ENCODE results near the gene TRPM7. TPM values are rescaled to one million over a fixed set of nuclear protein-coding genes. Genes with fewer than 3 reads are reported as not detected.

TRPM7 gene
- polyA plus RNA-seq (14.4 to 25.4 TPM (median 19.6 TPM) in 3 replicates), polyA minus RNA-seq (2.6 to 56.2 TPM (median 27.1 TPM) in 3 replicates)
- polyA plus RNA-seq (2011; ENCODE audit: low read depth) = 67.0 TPM
- polyA plus RNA-seq (2011; cell fraction: cytosol; rRNA removed) = 7.1 and 14.7 TPM in 2 replicates
- polyA plus RNA-seq (2011; cell fraction: nucleus; rRNA removed) = 28.7 and 41.4 TPM in 2 replicates
- 12.4 and 14.8 TPM in 2 replicates for polyA plus RNA-seq (2012; ENCODE audit: low replicate concordance)
- 16.1 TPM for polyA minus RNA-seq (2011; cell fraction: cytosol; rRNA and poly(A)+ RNA removed)
- 54.0 and 103 TPM in 2 replicates for polyA minus RNA-seq (2011; cell fraction: nucleus; rRNA and poly(A)+ RNA removed)

GRCh38 chr15:50686469-50687301 lies at the start of gene TRPM7:
TSS of gene TRPM7 (minus strand) at chr15:50686797. CDS start at chr15:50686533, 264 bp downstream.
- Histone ChIP-seq H3K79me2 (ENCODE audit: control insufficient read depth, insufficient read depth, low read length) (peaks cover 47% of the 10 kb centered on the region), H3K9me3 (ENCODE audit: control insufficient read depth, low read depth, low read length) (no peaks in the 10 kb centered on the region), H3K4me3 (ENCODE audit: control insufficient read depth in 2 of 3, extremely low read depth in 1 of 3, insufficient read depth in 2 of 3, low read depth in 1 of 3, low read length in 3 of 3) (peak within 1 kb of the TSS; percentile 66 to 97 (median 83)), H3K4me2 (ENCODE audit: control insufficient read depth, extremely low read depth, insufficient read depth, low read depth, low read length) (peak within 1 kb of the TSS; percentile 88), H3K36me3 (ENCODE audit: control insufficient read depth in 2 of 2, extremely low read depth in 1 of 2, insufficient read depth in 2 of 2, low read length in 2 of 2) (peaks cover 0 to 3% of the 10 kb centered on the region in 2 experiments), H3K27ac (ENCODE audit: control insufficient read depth, insufficient read depth, low read length) (peak within 1 kb of the TSS; percentile 96), H4K20me1 (ENCODE audit: control insufficient read depth, extremely low read depth, insufficient read depth, low read length) (peaks cover 5% of the 10 kb centered on the region), H3K27me3 (ENCODE audit: control insufficient read depth, extremely low read depth, insufficient read depth, low read length) (no peaks in the 10 kb centered on the region), H3K9me1 (ENCODE audit: control insufficient read depth, extremely low read depth, insufficient read depth, low read length) (no peaks in the 10 kb centered on the region), H3K4me1 (ENCODE audit: control insufficient read depth, extremely low read depth, insufficient read depth, low read length) (peaks cover 20% of the 10 kb centered on the region), H2AFZ (ENCODE audit: control insufficient read depth, low read length) (peak within 1 kb of the TSS; percentile 100), H3K9ac (ENCODE audit: control insufficient read depth, extremely low read depth, insufficient read depth, low read length) (peak within 1 kb of the TSS; percentile 97)
- FAIRE-seq = peak; percentile 68
- DNase-seq (ENCODE audit: low read depth, low spot score) = no peak
- dilution Hi-C loops (cut with MboI; ENCODE audit: extremely low pct_ligation_motif_present, low sequenced_read_pairs) = no loop called here
- TF ChIP-seq, protein P1, sequence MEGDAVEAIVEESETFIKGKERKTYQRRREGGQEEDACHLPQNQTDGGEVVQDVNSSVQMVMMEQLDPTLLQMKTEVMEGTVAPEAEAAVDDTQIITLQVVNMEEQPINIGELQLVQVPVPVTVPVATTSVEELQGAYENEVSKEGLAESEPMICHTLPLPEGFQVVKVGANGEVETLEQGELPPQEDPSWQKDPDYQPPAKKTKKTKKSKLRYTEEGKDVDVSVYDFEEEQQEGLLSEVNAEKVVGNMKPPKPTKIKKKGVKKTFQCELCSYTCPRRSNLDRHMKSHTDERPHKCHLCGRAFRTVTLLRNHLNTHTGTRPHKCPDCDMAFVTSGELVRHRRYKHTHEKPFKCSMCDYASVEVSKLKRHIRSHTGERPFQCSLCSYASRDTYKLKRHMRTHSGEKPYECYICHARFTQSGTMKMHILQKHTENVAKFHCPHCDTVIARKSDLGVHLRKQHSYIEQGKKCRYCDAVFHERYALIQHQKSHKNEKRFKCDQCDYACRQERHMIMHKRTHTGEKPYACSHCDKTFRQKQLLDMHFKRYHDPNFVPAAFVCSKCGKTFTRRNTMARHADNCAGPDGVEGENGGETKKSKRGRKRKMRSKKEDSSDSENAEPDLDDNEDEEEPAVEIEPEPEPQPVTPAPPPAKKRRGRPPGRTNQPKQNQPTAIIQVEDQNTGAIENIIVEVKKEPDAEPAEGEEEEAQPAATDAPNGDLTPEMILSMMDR (optimal IDR thresholded peaks at IDR 0.05 in 1 of 3, IDR thresholded peaks at IDR 0.05 in 1 of 3, conservative IDR thresholded peaks at IDR 0.05 in 1 of 3; ENCODE audit: extremely low read depth in 1 of 3, insufficient read depth in 2 of 3, low read length in 3 of 3) = no peak
- no peak for TF ChIP-seq EZH2 (IDR thresholded peaks at IDR 0.05; ENCODE audit: low read length)

DNA sequence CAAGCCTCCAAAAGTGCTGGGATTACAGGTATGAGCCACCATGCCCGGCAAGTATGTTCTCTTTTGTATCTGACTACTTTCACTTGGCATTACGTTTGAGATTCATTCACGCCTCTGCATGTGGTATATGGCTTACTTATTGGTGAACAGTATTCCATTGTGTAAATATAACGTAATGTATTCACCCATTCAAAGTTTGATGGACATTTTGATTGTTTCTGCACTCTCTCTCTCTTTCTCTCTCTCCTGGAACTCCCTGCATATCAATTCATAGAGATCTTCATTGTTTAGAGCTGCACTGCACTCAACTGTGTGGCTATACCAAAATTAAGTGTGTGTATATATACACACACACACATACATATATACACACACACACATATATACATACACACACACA lies 48.6 kb upstream of the TRPM7 start:
- H3K27ac ChIP-seq (ENCODE audit: control insufficient read depth, insufficient read depth, low read length) = no peak overlapping the region
- H4K20me1 ChIP-seq (ENCODE audit: control insufficient read depth, extremely low read depth, insufficient read depth, low read length) = no peaks in the 10 kb centered on the region
- FAIRE-seq (no peak), DNase-seq (ENCODE audit: low read depth, low spot score) (no peak)
- H3K9me1 ChIP-seq (ENCODE audit: control insufficient read depth, extremely low read depth, insufficient read depth, low read length) = no peaks in the 10 kb centered on the region
- H3K36me3 ChIP-seq (ENCODE audit: control insufficient read depth in 2 of 2, extremely low read depth in 1 of 2, insufficient read depth in 2 of 2, low read length in 2 of 2) = peaks cover 3 to 6% of the 10 kb centered on the region in 2 experiments
- no peaks in the 10 kb centered on the region for H3K27me3 ChIP-seq (ENCODE audit: control insufficient read depth, extremely low read depth, insufficient read depth, low read length)
- TF ChIP-seq EZH2 (IDR thresholded peaks at IDR 0.05; ENCODE audit: low read length) = no peak
- TF ChIP-seq, protein P1 (optimal IDR thresholded peaks at IDR 0.05 in 1 of 3, IDR thresholded peaks at IDR 0.05 in 1 of 3, conservative IDR thresholded peaks at IDR 0.05 in 1 of 3; ENCODE audit: extremely low read depth in 1 of 3, insufficient read depth in 2 of 3, low read length in 3 of 3) = no peak
- no peak overlapping the region for H3K4me2 ChIP-seq (ENCODE audit: control insufficient read depth, extremely low read depth, insufficient read depth, low read depth, low read length)
- H3K79me2 ChIP-seq (ENCODE audit: control insufficient read depth, insufficient read depth, low read length) = no peaks in the 10 kb centered on the region
- H2AFZ ChIP-seq (ENCODE audit: control insufficient read depth, low read length) = no peak overlapping the region
- H3K9ac ChIP-seq (ENCODE audit: control insufficient read depth, extremely low read depth, insufficient read depth, low read length) = no peak overlapping the region
- dilution Hi-C loops (cut with MboI; ENCODE audit: extremely low pct_ligation_motif_present, low sequenced_read_pairs) = no loop called here
- H3K4me1 ChIP-seq (ENCODE audit: control insufficient read depth, extremely low read depth, insufficient read depth, low read length) = no peaks in the 10 kb centered on the region
- no peak overlapping the region for H3K4me3 ChIP-seq (ENCODE audit: control insufficient read depth in 2 of 3, extremely low read depth in 1 of 3, insufficient read depth in 2 of 3, low read depth in 1 of 3, low read length in 3 of 3)
- H3K9me3 ChIP-seq (ENCODE audit: control insufficient read depth, low read depth, low read length) = no peaks in the 10 kb centered on the region

Measured in keratinocyte (primary cell).